Pancreas (tissue), 10 donors: Measurements from ENCODE around the gene USP31. TPM values are rescaled to one million over a fixed set of nuclear protein-coding genes. Genes with fewer than 3 reads are reported as not detected.
A peak's percentile ranks its signal among the peaks of the same experiment; 100 is the strongest.
"Not testable (repeated sequence)": the region's sequence is repeated elsewhere in the genome, so short reads cannot be mapped to it uniquely, and the experiment has no call there.

Source experiments
- ATAC-seq, 4 donors: fragments of 200-7000 bp; cut with Tn5 transposase; one replicate each; pipeline versions ENCODE4 v1.8.0 to v1.9.1; 2020; ENCODE audit warnings: mild to moderate bottlenecking in 4 of 4, moderate library complexity in 4 of 4
- DNase-seq, 6 donors: peaks; one replicate each; pipeline ENCODE4 v3.0.0-alpha.2; 2020
- FAIRE-seq: peaks from 2 replicates; lab custom pipeline; 2012; peaks lifted over from hg19 to GRCh38; lab: Jason Lieb, UNC
- H3K27ac ChIP-seq, 4 donors: fragments of 200-600 bp; sonication (generic); 1 replicate in 3 of 4; 2 replicates in 1 of 4; pipeline versions ENCODE4 v1.5.0 to v1.8.0; 2020
- H3K27me3 ChIP-seq, 4 donors: fragments of 200-600 bp; one replicate each; pipeline ENCODE4 v1.8.0; 2021
- H3K36me3 ChIP-seq, 3 donors: fragments of 200-600 bp; sonication (generic) in 1 of 3; one replicate each; pipeline versions ENCODE4 v1.5.0 to v1.8.0; 2020 to 2021
- H3K4me1 ChIP-seq, 3 donors: fragments of 200-600 bp; one replicate each; pipeline ENCODE4 v1.8.0; 2021
- H3K4me3 ChIP-seq, 4 donors: fragments of 200-600 bp; sonication (generic) in 2 of 4; one replicate each; pipeline versions ENCODE4 v1.5.0 to v1.8.0; 2020 to 2021
- H3K9me3 ChIP-seq, 4 donors: fragments of 200-600 bp; one replicate each; pipeline ENCODE4 v1.8.0; 2021
- WGBS, 2 donors: extraction: QIAGEN DNeasy Blood & Tissue Kit; methylation state at CpG; one replicate each; pipeline ENCODE4 v1.1.7; 2013; 5-methylcytosine and 5-hydroxymethylcytosine counted together
- intact Hi-C, 3 donors: fragments of 100-400 bp; cut with DNase I; formaldehyde crosslinking; loops; one replicate each; pipeline versions ENCODE4 v1.11.1 to v1.14.2; 2022
- polyA plus RNA-seq, 2 donors: library from polyadenylated mRNA; stranded (reverse); fragments of 200-250 nt; gene quantifications; one replicate each; pipeline ENCODE4 v1.2.3, GENCODE V29; 2013
- total RNA-seq, 6 donors: library from RNA; stranded (reverse); fragmentation: NEBNext Ultra II Directional in 4 of 6; extraction: Animal tissue kit (Norgen Biotek cat#: 25700) in 4 of 6; gene quantifications; one replicate each; pipeline versions ENCODE4 v1.2.1 to v1.2.4, GENCODE V29; 2021 to 2023
- TF ChIP-seq, protein P1 (sequence below), 4 donors: fragments of 200-600 bp; sonication (generic) in 3 of 4; IDR thresholded peaks; one replicate each; pipeline versions ENCODE4 v1.5.0 to v1.8.0; 2021; ENCODE audit warnings: antibody characterized with exemption in 4 of 4
- donor health status: healthy with polysubstance abuse.
- donor health status: DM: no; HTN: no; CAD: no; lungs with moderate emphysema.
- donor health status: DM: no; HTN: no; CAD: no.
- donor health status: control.
- donor health status: control.
- donor health status: Bipolar disorder and iron deficiency.
- donor health status: DM: yes; HTN: yes; CAD: no.
- donor health status: DM: no; HTN: no; CAD: no.
- donor health status: DM: no; HTN: no; CAD: no.
- donor health status: DM: yes; HTN: yes; CAD: no.

Gene USP31
- total and polyA plus RNA-seq, 8 donors: 1.9 to 10.0 (median 5.5) TPM

DNA sequence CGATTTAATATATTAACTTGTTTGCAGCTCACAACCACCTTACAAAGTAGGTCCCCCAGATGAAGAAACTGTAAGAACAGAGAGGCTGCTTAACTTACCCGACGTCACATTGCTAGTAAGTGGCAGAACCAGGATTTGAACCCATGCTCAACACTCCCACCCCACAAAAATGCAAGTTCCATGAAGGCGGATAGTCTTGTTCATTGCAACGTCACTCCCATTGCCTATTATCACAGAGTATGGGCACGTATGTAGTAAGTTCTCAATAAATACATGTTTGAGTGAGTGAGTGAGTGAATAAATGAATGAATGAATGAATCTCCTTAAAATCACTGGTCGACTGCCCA, 1.1 kb downstream of the USP31 start:
- Histone ChIP-seq H3K27ac (peak overlapping the region; percentile 37 to 72 (median 65)), H3K36me3 (no peaks in the 10 kb centered on the region), H3K27me3 (no peaks in the 10 kb centered on the region), H3K4me3 (peak overlapping the region; percentile 57 to 81 (median 68)), H3K4me1 (peaks cover 0 to 26% (median 7%) of the 10 kb centered on the region in 3 donors), H3K9me3 (no peaks in the 10 kb centered on the region)
- FAIRE-seq (no peak), ATAC-seq (no peak), DNase-seq (no peak)
- 35 to 43% methylated on average over 7 of the region's 7 CpGs for WGBS, 2 donors
- TF ChIP-seq, protein P1, sequence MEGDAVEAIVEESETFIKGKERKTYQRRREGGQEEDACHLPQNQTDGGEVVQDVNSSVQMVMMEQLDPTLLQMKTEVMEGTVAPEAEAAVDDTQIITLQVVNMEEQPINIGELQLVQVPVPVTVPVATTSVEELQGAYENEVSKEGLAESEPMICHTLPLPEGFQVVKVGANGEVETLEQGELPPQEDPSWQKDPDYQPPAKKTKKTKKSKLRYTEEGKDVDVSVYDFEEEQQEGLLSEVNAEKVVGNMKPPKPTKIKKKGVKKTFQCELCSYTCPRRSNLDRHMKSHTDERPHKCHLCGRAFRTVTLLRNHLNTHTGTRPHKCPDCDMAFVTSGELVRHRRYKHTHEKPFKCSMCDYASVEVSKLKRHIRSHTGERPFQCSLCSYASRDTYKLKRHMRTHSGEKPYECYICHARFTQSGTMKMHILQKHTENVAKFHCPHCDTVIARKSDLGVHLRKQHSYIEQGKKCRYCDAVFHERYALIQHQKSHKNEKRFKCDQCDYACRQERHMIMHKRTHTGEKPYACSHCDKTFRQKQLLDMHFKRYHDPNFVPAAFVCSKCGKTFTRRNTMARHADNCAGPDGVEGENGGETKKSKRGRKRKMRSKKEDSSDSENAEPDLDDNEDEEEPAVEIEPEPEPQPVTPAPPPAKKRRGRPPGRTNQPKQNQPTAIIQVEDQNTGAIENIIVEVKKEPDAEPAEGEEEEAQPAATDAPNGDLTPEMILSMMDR (IDR thresholded peaks at IDR 0.05): no peak
- intact Hi-C loops: no loop called here

- FAIRE-seq: no peak
- no peaks in the 10 kb centered on the region for H3K27me3 ChIP-seq
- ATAC-seq: no peak
- no peak for DNase-seq
- peak overlapping the region in 1 of 4 donors; percentile 81 for H3K4me3 ChIP-seq
- TF ChIP-seq, protein P1 (IDR thresholded peaks at IDR 0.05): no peak
- no peaks in the 10 kb centered on the region for H3K36me3 ChIP-seq
- 78 to 82% methylated on average over 4 of the region's 4 CpGs for WGBS, 2 donors
- intact Hi-C loops: no loop called here
- peaks cover 0 to 30% (median 12%) of the 10 kb centered on the region in 3 donors for H3K4me1 ChIP-seq
- no peak overlapping the region for H3K27ac ChIP-seq
- no peaks in the 10 kb centered on the region for H3K9me3 ChIP-seq
Observed at GRCh38 chr16:23147666-23148065, 1.6 kb downstream of the USP31 start.

GRCh38 chr16:23146877-23147601, 2.2 kb downstream of the USP31 start:
- Histone ChIP-seq H3K4me3 (no peak overlapping the region), H3K4me1 (peaks cover 0 to 37% (median 13%) of the 10 kb centered on the region in 3 donors), H3K9me3 (no peaks in the 10 kb centered on the region), H3K27me3 (no peaks in the 10 kb centered on the region), H3K27ac (peak overlapping the region in 1 of 4 donors; percentile 71), H3K36me3 (no peaks in the 10 kb centered on the region)
- 84 to 87% methylated on average over 17 of the region's 17 CpGs for WGBS, 2 donors
- intact Hi-C loops: no loop called here
- TF ChIP-seq, protein P1 (IDR thresholded peaks at IDR 0.05): no peak
- ATAC-seq (no peak), FAIRE-seq (no peak), DNase-seq (no peak)

GRCh38 chr16:23145608-23146007, 3.6 kb downstream of the USP31 start:
- no peak for DNase-seq
- 45 to 47% methylated on average over 3 of the region's 3 CpGs for WGBS, 2 donors
- H3K4me1 ChIP-seq: peaks cover 0 to 39% (median 13%) of the 10 kb centered on the region in 3 donors
- no peak overlapping the region for H3K4me3 ChIP-seq
- peak overlapping the region in 2 of 4 donors; percentile 55 to 71 for H3K27ac ChIP-seq
- TF ChIP-seq, protein P1 (IDR thresholded peaks at IDR 0.05): no peak
- no peak for FAIRE-seq
- H3K36me3 ChIP-seq: no peaks in the 10 kb centered on the region
- intact Hi-C loops: no loop called here
- peak in 1 of 4 donors; percentile 7 for ATAC-seq
- no peaks in the 10 kb centered on the region for H3K9me3 ChIP-seq
- H3K27me3 ChIP-seq: no peaks in the 10 kb centered on the region

DNA sequence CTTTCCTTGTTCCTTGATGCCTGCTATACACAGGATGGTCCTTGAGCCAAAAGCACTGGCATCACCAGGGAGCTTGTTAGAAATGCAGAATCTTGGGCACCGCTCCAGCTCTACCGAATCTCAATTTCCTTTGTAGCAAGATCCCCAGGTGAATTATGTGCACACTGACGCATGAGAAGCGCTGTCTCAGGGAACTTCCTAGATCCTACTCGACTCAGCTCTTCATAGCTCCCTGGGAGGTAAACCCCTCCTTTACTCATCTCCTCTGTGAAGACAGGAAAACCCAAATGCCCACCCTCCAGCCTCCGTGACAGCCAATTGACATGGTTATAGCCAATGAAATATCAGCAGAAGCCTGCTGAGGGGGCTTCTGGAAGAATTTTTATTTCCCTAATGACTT, 4.1 kb downstream of the USP31 start:
- 79 to 80% methylated on average over 6 of the region's 6 CpGs for WGBS, 2 donors
- no peak for DNase-seq

GRCh38 chr16:23144393-23144792, 4.9 kb downstream of the USP31 start:
- FAIRE-seq, intact Hi-C loops, DNase-seq, H3K27me3 ChIP-seq, H3K9me3 ChIP-seq, ATAC-seq, H3K36me3 ChIP-seq, H3K4me3 ChIP-seq: not testable (repeated sequence)
- WGBS, 2 donors: 98% methylated on average over 9 of the region's 9 CpGs
- Histone ChIP-seq H3K27ac (peak overlapping the region in 1 of 4 donors; percentile 55), H3K4me1 (peaks cover 0 to 39% (median 13%) of the 10 kb centered on the region in 3 donors)

More for the DNA sequence above, 4.1 kb downstream of the USP31 start:
- TF ChIP-seq, protein P1 (IDR thresholded peaks at IDR 0.05): no peak
- Histone ChIP-seq H3K4me3 (no peak overlapping the region), H3K27me3 (no peaks in the 10 kb centered on the region), H3K27ac (peak overlapping the region in 2 of 4 donors; percentile 55 to 71), H3K36me3 (no peaks in the 10 kb centered on the region), H3K4me1 (peaks cover 0 to 39% (median 13%) of the 10 kb centered on the region in 3 donors), H3K9me3 (no peaks in the 10 kb centered on the region)
- ATAC-seq (no peak), FAIRE-seq (no peak)
- intact Hi-C loops: no loop called here
